Liver (tissue), 2 donors: ENCODE measurements around the gene DNAL1.

Source experiments
- HNF4A ChIP-seq, 2 donors: conservative IDR thresholded peaks; 2 replicates each; pipeline ENCODE4 v1.6.1; 2016; ENCODE audit warnings: antibody characterized with exemption in 2 of 2, mild to moderate bottlenecking in 2 of 2
- REST ChIP-seq: IDR thresholded peaks from 2 replicates; pipeline ENCODE4 v1.6.1; 2016; ENCODE audit warnings: antibody characterized with exemption, mild to moderate bottlenecking
- YY1 ChIP-seq: IDR thresholded peaks from 2 replicates; pipeline ENCODE4 v1.6.1; 2016; ENCODE audit warnings: antibody characterized with exemption, mild to moderate bottlenecking
- donor health status: healthy.

- TF ChIP-seq REST (no peak), YY1 (no peak), HNF4A (conservative IDR thresholded peaks at IDR 0.05) (no peak)
These were observed 82.4 kb downstream of the DNAL1 start for GRCh38 chr14:73727166-73727565.
